ENCODE measurements around the gene KCNQ1.

DNA sequence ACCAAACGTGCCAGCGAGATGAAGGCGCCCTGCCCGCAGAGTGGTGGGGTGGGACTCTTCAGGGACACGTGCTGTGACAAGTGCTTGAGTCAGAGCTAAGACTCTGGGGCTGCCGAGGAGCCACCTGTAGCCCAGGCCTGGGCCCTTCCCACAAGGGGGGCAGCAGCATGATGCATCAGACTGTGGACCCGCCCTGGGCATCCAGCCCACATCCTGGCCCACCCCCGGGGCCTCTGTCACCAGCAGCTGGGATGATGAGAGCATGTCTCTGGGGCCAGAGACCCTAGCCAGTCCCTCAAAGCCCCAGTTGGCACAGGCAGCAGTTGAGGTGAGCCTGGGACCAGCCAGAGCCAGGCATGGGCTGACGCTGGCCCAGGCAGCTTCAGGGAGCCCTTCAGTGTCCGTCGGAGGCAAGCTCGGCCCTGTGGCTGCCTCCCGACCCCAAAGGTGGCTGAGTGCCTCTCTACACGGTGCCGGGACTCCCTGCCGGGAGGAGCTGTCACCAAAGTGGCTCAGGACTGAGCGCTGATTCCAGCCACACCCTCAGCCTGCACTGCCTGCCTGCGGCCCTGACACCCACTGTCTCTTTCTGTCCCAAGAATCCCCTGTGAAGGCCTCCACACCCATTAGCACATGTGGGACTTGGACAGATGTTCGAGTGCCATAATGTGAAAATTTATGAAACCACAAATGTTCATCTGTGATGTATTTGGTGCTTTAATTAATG, 399.5 kb downstream of the KCNQ1 start:
- no peak for TF ChIP-seq CTCF (IDR thresholded peaks at IDR 0.05 in 2 of 3, conservative IDR thresholded peaks at IDR 0.05 in 1 of 3; ENCODE audit: borderline replicate concordance in 1 of 3, insufficient read depth in 1 of 3, low read depth in 2 of 3, low read length in 2 of 3)
- no peak for TF ChIP-seq POLR2A (IDR thresholded peaks at IDR 0.05; ENCODE audit: borderline replicate concordance, extremely low read depth, insufficient read depth, insufficient read length)
- no peak for TF ChIP-seq CBX3 (IDR thresholded peaks at IDR 0.05; ENCODE audit: low read depth)
